ENCODE results near the gene FKTN.

Gene FKTN

DNA sequence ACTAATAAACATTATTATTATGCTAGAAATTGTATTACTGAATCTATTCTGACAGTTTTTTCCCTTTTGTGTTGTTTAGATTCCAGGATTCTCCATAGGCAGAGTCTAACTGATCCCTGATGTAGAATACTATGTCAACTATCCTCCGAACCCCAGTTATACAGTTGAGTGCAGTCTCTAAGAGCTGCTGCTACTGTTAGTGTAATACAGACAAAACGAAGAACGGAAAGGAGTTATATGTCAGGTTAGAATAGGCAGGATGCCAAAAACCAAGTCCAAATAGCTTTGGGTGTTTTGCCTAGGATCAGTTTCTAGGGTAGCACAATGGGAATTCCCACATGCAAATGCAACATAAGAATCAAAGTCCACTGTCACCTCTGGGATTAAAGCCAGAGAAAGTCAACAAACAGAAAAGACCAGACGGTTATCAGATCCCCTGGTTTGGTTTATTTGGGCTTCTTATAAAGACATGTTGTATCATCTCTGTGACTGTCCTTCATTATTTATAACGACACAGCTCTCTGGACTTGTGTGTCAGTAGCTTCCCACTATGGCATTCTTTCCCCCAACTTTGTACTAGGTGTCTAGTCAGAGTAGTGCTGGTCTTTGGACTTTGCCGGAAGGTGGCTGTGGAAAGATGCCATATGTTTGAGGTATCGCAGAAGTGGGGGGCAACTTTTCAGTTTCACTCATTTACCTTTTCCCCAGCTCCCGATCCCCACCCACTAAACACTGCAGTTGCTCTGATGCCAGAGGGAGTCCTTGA is 121.5 kb downstream of the FKTN start:
- no peak for DNase-seq

DNA sequence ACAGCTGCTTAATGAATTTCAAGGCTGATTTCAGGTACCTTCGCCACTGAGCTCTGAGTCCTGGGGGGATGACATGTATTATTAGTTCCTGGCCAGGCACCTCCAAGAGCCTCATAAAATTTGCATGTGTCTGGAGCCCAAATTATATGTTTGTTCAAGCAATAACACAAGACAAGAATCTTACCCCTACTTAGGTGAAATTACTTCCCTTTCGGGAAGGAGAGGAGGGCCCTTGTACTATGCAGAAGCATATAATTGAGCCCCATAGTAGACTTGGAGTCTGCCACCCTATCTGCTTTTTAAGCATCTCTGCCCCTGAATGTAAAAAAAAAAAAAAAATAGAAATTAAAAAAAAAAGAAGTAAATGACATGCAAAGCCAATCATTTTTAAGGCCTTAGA is 123.4 kb downstream of the FKTN start:
- no peak for DNase-seq

GRCh38 chr9:105681724-105682123 is 123.8 kb downstream of the FKTN start:
- DNase-seq = no peak

- no peak for DNase-seq
Observed at GRCh38 chr9:105683688-105684275, 125.9 kb downstream of the FKTN start.

- DNase-seq = no peak
Observed at GRCh38 chr9:105686936-105687335, 129.0 kb downstream of the FKTN start.

Measured in activated CD4-positive, alpha-beta T cell treated with anti-CD3 and anti-CD28 coated beads, Interleukin-2, amount 50 U/mL, for 16 hours (primary cell).